Measurements from ENCODE around the gene KCNQ1.

Gene KCNQ1

DNA sequence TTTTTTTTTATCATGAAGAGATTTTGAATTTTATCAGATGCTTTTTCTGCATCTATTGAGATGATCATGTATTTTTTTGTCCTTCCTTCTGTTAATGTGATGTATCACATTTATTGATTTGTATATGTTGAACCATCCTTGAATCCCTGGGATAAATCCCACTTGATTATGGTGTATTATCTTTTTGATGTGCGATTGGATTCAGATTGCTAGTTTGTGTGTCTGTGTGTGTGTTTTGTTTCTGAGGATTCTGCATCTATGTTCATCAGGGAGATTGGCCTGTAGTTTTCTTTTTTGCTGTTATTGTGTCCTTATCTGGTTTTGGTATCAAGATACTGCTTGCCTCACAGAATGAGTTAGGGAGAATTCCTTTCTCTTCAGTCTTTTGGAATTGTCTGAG is 202.4 kb downstream of the KCNQ1 start:
- DNase-seq (ENCODE audit: low read depth in 2 of 2), result no peak

DNA sequence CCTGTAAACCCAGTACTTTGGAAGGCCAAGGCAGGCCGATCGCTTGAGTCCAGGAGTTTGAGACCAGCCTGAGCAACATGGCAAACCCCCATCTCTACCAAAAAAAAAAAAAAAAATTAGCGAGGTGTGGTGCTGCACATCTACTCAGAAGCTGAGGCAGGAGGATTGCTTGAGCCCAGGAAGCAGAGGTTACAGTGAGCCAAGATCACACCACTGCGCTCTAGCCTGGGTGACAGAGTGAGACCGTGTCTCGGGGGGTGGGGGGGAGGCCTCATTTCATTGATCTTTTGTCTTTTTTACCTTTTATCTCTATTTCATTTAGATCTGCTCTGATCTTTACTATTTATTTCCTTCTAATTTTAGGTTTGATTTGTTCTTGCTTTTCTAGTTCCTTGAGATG is 203.1 kb downstream of the KCNQ1 start:
- DNase-seq (ENCODE audit: low read depth in 2 of 2), result no peak

DNA sequence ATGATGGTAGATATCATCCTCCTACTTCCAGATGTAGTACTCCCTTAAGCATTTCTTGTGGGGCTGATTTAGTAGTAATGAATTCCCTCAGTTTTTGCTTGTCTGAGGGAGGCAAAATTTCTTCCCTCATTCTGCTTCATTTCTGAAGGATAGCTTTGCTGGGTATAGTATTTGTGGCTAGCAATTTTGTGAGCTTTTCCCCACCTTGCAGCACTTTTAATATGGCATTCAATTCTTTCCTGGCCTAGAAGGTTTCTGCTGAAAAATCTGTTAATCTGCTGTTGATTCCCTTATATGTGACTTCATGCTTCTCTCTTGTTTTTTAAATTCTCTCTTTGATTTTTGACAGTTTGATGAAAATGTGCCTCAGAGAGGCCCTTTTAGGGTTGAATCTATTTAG is 204.6 kb downstream of the KCNQ1 start:
- DNase-seq (ENCODE audit: low read depth in 2 of 2), result no peak

DNA sequence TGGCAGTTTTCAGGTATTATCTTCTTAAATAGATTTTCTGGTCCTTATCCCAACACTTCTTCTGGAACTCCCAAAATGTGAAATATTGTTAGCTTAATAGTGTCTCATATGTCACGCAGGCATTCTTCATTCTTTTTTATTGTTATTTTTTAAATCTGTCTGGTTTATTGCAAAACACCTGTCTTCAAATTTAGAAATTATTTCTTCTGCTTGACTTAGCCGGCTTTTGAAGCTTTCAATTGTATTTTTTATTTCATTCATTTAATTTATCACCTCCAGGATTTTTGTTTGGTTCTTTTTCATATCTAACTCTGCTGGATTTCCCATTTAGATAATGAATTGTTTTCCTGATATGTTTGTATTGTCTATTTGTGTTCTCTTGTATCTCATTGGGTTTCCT is 205.0 kb downstream of the KCNQ1 start:
- no peak for DNase-seq (ENCODE audit: low read depth in 2 of 2)

DNA sequence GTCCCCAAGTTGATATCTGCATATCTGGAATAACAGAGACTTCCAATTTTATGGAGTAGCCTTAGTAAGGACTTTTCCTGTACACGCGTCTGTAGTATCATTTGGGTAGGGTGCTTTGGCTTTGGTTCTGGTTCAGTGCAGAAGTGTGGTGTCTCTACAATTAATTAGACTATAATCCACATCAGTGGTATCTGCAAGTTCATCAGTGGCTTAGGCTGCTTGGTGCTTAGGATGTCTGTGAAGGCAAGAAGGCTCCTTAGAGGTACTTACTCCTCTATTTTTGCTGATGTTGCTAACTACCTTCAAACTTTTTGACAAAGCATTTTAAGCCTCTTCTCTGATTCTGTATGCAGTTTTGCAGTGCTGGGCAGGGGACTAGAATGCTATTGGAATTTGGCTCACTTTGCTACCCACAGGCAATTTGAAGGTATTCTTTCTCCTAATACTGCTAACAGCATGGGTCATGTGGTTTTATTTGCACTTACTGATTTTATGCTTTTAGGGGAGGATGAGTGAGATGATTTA is 205.6 kb downstream of the KCNQ1 start:
- no peak for DNase-seq (ENCODE audit: low read depth in 2 of 2)

DNA sequence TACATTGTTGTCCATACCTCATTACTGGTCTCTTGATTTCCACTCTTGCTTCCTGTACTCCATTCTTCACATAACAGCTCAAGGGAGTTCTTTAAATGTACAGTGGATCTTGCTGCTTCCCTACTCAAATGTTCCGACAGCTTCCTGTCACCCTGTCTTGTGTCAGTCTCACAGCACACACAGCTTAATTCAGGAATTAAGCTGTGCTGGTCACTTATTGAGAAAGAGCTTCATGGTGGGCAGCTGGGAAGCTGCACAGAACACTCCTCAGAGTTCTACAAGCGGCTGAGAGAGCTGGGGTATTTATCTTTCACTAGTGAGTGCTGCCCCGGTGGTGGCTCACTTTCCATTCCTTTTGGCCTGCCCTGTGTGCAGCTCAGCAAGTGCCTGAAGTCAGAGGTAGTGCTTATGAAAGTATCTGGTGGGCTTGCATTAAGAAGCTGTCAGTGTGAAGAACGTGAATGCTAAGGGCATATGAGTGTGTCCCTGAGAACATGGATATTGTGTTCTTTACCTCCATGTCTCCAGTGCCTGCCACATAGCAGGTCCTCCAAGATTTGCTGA is 206.3 kb downstream of the KCNQ1 start:
- DNase-seq (ENCODE audit: low read depth in 2 of 2), result no peak

DNA sequence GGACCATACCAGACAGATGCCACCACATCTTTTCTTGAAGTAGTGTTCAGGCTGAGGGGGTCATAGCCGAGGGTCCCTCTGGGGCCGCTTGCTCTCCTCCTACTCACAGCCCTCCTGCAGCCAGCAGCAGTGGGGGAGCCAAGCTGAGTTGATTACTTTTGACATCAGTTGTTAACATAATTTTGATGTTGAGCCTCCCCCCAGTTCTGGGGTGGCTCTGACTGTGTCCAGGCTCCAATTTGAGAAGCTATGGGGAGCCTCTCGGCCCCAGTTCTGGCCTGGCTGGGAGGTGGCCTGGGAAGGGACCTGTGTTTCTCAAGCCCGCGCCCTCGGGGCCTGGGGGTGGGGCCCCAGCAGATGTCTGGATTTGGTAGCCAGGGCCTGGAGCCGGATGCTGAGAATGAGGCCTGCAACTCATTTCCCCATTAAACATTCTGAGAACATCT is 207.0 kb downstream of the KCNQ1 start:
- DNase-seq (ENCODE audit: low read depth in 2 of 2), result no peak

DNA sequence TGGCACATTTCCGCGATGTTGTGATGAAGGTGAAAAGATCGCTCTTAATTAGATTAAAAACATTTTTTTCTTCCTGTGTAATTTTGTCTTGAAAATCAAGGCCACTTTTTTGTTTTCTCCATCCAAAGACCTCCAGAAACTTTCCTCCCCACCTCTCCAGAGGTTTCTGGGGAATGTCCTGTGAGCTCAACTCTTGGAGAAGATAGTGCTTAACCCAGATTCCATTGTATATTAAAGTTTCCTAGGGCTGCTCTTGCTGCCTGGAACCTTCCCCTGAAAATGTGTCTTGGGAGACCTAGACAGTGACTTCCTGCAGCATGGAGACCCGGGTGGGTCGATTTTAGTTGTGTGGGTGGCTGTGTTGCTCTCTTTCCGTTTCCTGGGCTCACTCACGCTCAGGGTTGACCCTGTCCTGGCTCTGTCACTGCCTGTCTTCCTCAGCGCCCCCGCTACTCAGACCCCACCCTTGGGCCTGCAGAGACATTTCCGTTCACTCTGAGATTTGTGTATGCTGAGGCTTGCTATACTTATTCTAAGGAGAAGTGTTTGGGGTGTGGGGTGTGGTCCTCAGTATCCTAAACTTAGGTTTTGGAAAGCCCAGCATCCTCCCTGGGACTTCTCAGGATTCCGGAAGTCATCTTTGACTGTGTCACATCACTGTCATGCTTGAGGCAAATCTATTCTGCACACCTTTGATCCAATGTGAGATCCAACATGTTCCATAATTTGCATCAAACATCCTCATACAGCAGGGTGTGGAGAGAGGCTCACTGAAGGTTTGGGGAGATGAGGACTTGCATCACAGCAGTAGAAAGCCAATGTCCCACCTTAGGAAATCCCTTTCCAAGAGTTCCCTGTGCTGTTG is 207.8 kb downstream of the KCNQ1 start:
- DNase-seq (ENCODE audit: low read depth in 2 of 2), result no peak

DNA sequence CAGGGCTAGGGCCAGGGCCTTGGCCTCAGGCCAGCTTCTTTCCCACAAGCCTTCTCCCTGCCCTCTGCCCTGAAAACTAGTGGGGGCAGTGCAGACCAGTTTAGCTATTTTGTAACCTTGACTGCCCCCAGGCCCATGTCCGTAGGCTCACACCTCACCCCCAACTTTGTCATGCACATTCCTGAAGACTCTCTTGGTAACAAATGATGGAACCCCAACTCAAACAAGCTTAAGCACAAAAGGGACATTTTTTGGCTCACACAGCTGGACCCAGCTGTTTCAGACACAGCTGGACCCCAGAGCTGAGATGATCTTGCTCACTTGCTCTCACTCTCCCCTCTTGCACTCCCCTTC is 208.4 kb downstream of the KCNQ1 start:
- DNase-seq (ENCODE audit: low read depth in 2 of 2), result no peak

DNA sequence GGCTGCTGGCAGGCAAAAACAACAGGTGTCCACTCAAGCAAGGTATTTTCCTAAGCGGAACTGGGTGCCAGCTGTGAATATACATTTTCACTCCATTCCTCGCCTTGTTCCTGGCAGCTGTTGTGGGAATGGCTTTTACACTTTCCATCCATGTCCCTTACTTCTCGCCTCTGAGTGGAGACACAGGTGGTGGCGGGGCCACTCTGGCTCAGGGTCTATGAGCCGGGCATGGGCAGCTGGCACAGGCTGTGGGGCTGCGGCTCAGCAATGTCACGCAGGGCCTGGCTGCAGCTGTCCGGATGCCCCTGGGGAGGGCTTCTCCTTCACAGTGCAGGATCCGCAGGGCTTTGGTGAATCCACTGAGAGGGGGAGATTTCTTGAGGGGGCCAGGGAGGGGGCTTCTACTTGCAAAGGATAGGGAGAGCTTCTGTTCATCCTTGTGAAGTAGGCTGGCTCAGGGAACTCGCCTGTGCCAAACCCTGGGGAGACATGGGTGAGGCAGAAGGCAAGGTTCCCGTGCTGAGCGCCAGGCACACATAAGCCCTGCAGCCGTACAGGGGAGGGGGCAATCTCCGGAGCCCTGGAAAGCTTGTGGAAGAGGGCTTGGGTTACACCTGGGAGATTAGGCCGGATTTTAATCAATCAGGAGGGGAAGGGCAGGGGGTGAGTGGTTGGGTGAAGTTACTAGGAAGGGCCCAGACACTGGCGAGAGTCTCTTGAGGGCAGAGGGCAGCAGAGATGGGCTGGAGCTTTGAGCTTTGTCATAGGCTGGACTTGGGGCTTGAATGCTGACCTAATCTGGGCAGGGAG is 209.3 kb downstream of the KCNQ1 start:
- DNase-seq (ENCODE audit: low read depth in 2 of 2), result no peak

DNA sequence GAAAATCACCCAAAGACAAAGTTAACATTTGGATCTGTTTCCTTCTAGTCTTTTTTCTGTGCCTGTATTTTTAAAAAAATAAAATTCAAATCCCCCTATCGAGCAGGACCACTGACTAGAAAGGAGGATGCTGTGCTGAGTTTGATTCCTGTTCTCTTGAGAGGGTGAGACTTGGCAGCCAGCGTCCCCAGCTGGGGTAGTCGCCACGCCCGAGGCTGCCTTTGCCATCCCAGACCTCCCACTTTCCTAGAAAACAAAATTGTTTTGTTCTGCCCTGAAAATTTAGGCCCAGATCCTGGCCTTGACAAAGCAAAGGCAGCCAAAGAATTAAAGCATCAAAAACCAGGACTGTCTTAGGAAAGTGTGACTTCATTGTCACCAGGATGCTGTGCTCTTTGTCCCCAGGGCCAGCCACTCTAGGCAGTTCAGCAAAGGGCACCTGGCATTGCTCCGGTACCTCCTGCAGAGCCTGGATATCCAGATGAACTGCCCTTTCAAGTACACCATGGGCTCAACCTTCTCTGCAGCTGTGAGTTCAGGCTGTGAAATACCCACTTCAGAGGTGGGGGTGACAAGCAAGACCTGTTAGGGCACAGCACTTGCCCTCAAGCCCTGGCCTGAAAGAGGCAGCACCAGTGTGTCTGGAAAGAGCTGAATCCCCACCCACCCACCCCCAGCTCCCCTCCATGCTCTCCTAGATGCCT is 210.4 kb downstream of the KCNQ1 start:
- DNase-seq (ENCODE audit: low read depth in 2 of 2), result no peak

DNA sequence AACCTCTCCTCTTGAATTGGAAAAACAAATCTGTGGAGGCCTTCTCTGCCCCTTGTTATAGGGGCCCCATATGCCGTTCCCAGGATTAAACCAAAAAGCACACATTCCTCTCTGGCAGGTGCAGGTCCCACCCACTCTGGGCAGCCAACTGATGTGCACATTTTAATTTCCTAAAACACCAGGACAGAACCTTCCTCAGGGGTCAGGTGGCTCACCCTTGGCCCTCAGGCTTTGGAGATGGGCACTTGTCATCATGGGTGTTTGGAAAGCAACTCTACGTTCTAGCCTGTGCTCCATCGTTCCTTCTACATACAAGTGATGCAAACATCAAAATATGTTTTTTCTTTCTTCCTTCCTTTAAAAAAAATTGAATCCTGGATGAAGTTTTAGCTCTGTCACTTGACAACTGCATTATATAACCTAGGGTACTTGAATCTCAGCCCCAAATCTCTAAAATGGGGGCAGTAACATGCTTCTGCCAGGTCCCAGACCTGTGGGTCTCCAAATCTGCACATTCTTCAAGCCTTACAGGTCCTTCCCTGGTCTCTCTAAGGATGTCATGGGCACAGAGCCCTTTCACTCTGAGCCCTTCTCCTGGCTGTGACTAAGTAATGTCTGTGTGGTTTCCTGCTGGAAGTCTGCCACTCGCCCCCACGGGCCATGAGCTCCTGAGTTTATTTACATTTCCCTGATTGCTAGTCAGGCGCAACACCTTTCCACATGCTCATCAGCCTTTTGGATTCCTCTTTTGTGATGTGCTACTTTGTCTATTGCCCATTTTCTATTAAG is 211.2 kb downstream of the KCNQ1 start:
- no peak for DNase-seq (ENCODE audit: low read depth in 2 of 2)

DNA sequence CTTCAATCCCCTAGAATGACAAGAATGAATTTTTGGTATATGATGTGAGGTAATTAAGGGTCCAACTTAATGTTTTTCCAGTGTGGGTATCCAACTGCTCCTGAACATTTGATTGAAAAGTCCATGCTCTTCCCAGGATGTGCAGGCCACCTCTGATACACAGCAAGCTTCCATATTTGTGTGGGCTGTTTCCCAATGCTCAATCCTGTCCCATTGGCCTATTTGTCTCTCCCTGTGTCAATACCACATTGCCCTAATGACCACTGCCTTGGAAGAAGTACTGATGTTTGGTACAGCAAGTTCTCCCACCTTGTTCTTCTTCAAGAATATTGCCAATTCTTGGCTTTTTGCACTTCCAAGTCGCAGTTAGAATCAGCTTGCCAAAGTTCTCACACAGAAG is 212.1 kb downstream of the KCNQ1 start:
- DNase-seq (ENCODE audit: low read depth in 2 of 2), result no peak

DNA sequence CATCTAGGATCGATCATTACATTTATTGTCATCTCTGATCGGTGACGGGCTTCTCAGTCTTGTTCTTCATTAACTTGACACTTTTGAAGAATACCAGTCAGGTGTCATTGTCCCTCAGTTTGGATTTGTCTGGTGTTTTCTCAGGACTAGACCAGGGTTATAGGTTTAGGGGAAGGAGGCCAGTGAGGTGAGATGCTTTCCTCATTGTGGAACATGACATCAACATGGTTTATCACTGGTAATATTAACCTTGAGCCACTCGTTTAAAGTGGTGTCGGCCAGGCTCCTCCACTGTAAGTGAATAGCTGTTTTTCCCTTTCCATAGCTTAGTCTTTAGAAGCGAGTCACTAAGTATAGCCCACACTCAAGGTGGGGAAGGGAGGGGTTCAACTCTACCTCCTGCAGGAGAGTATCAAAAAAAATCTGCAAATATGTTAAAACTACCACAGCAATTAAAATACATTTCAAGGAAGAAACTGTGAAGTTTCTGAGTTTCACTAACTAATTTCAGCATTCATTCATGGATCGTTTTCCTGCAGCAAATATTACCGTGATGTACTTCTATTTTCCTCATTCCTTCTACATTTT is 213.0 kb downstream of the KCNQ1 start:
- DNase-seq (ENCODE audit: low read depth in 2 of 2), result no peak

DNA sequence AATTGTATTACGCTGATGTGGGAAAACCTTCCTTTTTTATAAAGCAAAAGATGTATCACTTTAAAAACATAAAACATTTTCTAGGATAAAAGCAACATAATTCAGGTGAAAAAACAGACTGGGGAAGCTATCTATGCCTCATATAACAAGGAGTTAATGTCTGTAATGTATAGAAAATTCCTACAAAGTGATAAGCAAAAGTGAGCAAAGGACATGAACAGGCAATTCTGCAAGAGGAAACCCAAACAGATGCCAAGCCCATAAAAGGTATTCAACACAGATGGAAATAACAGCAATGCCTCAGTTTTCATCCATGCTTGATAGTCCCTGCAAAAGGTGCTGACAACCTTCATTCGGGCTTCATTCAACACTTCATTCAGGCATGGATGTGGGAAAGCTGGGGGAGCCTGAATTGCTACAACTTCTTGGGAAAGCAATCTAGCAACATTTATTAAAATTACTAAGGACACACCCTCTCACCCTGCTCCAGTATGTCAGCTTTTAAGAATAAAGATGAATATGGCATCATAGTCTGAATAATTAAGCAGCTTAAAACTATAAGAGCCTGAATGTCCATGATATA is 215.6 kb downstream of the KCNQ1 start:
- DNase-seq (ENCODE audit: low read depth in 2 of 2), result no peak

DNA sequence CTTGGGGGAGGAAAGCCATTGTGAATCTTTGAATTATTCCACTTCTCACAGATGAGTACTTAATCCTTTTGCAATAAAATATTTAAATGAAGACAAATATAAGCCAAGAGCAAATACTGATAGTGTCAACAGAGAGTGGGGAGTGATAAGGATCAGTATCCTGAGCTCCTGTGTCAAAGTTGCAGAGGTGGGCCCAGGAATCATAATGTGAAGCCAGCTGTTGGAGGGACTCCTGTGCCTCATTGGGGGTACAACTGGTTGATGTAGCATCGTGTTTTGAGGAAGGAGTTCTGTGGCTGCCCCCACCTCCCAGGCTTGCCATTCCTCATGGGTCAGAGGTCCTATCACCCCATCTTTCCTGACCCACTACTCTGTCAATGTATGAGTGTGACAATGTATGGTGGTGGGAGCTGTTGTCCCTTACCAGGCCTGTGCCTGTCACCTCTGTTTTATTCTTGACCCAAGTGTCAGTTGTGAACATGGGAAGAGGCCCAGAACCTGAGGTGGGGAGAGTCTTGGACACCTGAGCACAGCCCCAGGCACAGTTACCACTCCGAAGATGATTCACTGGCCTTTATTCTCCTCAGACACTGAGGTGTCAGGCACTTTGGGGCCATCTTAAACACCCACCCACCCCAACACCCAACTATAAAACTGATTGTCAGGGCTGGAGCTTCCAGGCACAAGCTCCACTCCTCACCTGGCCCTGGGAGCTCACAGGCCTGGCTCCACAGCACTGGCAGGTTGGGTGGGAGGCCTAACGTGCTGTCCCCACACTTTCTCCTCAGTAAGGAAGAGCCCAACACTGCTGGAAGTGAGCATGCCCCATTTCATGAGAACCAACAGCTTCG is 216.6 kb downstream of the KCNQ1 start:
- DNase-seq (ENCODE audit: low read depth in 2 of 2), result no peak

DNA sequence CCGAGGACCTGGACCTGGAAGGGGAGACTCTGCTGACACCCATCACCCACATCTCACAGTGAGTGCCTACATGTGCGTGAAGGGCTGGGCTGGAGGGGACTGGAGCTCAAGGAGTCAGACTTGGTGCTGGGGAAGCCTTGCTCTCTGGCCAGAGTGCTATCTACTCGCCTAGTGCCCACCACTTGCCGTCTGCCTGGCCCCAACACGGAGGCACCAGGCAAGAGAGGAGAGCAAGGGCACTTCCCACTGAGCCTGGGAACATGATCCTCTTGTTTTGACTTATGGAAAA is 217.2 kb downstream of the KCNQ1 start:
- no peak for DNase-seq (ENCODE audit: low read depth in 2 of 2)

DNA sequence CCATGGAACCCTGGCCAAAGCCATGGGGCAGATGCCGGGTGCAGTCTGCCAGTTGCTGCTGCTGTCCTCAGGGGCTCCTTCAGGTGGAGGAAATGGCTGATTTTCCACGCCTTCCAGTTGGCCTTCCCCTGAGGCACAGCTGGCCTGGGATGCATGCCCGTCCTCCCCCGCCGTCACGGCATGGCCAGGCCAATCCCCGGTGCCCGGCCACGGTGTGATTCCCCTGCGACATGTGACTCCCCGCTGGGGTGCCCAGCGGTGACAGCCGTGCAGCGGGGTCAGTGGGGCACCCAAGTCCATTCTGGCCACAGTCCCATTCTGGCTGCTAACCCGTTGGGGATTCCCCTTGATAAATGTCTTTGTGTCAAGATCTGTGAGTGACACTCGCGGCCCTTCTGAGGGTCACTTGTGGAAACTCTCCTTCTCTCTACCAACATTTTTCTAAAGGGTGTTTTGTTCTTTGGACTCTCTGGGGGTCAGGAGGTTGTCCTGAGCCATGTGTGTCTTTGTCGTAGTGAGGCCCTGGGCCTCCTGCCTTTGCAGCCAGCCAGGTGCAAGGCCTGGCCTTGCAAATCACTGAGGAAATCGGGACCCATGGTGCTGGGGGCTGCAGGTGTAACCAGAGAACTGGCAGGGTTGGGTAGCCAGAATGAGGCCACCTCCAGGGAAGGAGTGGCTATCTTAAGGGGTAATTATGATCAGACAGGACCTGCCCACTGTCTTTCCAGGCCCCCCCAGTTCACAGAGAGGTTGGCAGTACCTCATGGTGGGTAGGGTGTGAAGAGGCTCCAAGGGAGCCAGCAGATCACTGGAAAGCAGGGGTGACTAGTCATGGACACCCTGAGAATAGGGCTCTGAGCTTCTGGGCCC is 217.9 kb downstream of the KCNQ1 start:
- no peak for DNase-seq (ENCODE audit: low read depth in 2 of 2)

DNA sequence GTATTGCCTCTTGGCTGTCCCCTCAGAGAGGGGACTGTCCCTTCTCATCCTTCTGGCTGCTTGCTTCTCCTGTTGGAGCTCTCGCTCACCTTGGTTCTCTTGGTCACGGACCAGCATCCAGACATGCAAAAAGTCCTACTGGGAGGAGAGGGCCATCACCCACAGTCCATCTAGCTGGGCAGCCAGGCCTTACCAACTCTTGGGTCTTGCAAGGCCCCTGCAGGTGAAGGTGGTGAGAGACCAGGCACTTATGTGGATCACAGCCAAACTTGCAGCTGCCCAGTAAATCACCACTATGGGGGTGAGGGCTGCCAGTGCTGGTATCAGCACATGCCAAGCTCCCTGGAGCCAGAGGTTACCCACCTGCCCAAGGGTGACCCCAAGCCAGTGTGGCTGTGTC is 218.7 kb downstream of the KCNQ1 start:
- DNase-seq (ENCODE audit: low read depth in 2 of 2), result no peak

All from stimulated activated CD8-positive, alpha-beta memory T cell treated with anti-CD3 and anti-CD28 coated beads, Interleukin-15, amount 100 ng/mL, for 48 hours (primary cell).